WTC11 (cell line): ENCODE results near the gene FOXJ2. TPM values are rescaled to one million over a fixed set of nuclear protein-coding genes. Genes with fewer than 3 reads are reported as not detected.

Experiments
- ATAC-seq: fragments of 200-7000 bp; cut with Tn5 transposase; 2 replicates; pipeline ENCODE4 v1.10.0; 2021; ENCODE audit warnings: mild to moderate bottlenecking, moderate library complexity
- CTCF ChIA-PET: fragments of 300-600 bp; sonication (Branson Sonifier 250); formaldehyde crosslinking; loops from one replicate; lab custom pipeline; 2021; ENCODE audit warnings: antibody characterized with exemption; lab: Charles Lee
- POLR2A ChIA-PET: fragments of 350-600 bp; sonication (Branson Sonifier 250); formaldehyde crosslinking; loops from one replicate; lab custom pipeline; 2021; ENCODE audit warnings: antibody characterized with exemption; lab: Charles Lee
- DNase-seq: peaks from one replicate; pipeline ENCODE4 v3.0.0; 2021; ENCODE audit warnings: low spot score
- H3K27ac Mint-ChIP-seq: 2 replicates; pipeline ENCODE4 v1.8.0; 2021; ENCODE audit warnings: mixed read lengths
- H3K27me3 Mint-ChIP-seq: 2 replicates; pipeline ENCODE4 v1.8.0; 2021; ENCODE audit warnings: low read depth, mild to moderate bottlenecking, moderate library complexity, mixed read lengths
- H3K36me3 Mint-ChIP-seq: 2 replicates; pipeline ENCODE4 v1.8.0; 2021; ENCODE audit warnings: mixed read lengths
- H3K4me1 Mint-ChIP-seq: 2 replicates; pipeline ENCODE4 v1.8.0; 2022; ENCODE audit warnings: mixed read lengths
- H3K4me3 Mint-ChIP-seq: 2 replicates; pipeline ENCODE4 v1.8.0; 2021; ENCODE audit warnings: mild to moderate bottlenecking, moderate library complexity, mixed read lengths
- H3K9me3 Mint-ChIP-seq: 2 replicates; pipeline ENCODE4 v1.8.0; 2021; ENCODE audit warnings: mixed read lengths
- CBFB ChIP-seq: sonication (generic); formaldehyde crosslinking; IDR thresholded peaks from 2 replicates; pipeline ENCODE4 v1.8.1; 2022; ENCODE audit warnings: mild to moderate bottlenecking, low read depth, missing genetic modification reagents
- CREB1 ChIP-seq: sonication (generic); formaldehyde crosslinking; IDR thresholded peaks from 2 replicates; pipeline ENCODE4 v1.8.0; 2023; ENCODE audit warnings: mild to moderate bottlenecking, missing genetic modification reagents
- E2F1 ChIP-seq: sonication (generic); formaldehyde crosslinking; IDR thresholded peaks from 2 replicates; pipeline ENCODE4 v1.8.0; 2022; ENCODE audit warnings: mild to moderate bottlenecking, missing genetic modification reagents
- E2F4 ChIP-seq: sonication (generic); formaldehyde crosslinking; IDR thresholded peaks from 2 replicates; pipeline ENCODE4 v1.8.1; 2022; ENCODE audit warnings: low read depth, mild to moderate bottlenecking, moderate library complexity, missing genetic modification reagents, borderline replicate concordance
- ETV6 ChIP-seq: sonication (generic); formaldehyde crosslinking; IDR thresholded peaks from 2 replicates; pipeline ENCODE4 v1.8.1; 2022; ENCODE audit warnings: mild to moderate bottlenecking, missing genetic modification reagents
- FOXK1 ChIP-seq: sonication (generic); formaldehyde crosslinking; IDR thresholded peaks from 2 replicates; pipeline ENCODE4 v1.8.0; 2022; ENCODE audit warnings: mild to moderate bottlenecking, moderate library complexity, missing genetic modification reagents
- FOXP1 ChIP-seq: sonication (generic); formaldehyde crosslinking; IDR thresholded peaks from 2 replicates; pipeline ENCODE4 v1.8.0; 2022; ENCODE audit warnings: missing genetic modification reagents, mild to moderate bottlenecking, moderate library complexity, borderline replicate concordance
- FOXP4 ChIP-seq: sonication (generic); formaldehyde crosslinking; IDR thresholded peaks from 2 replicates; pipeline ENCODE4 v1.8.0; 2022; ENCODE audit warnings: mild to moderate bottlenecking, missing genetic modification reagents
- GABPB1 ChIP-seq: sonication (generic); formaldehyde crosslinking; IDR thresholded peaks from 2 replicates; pipeline ENCODE4 v1.8.1; 2023; ENCODE audit warnings: mild to moderate bottlenecking, missing genetic modification reagents
- NFYB ChIP-seq: sonication (generic); formaldehyde crosslinking; conservative IDR thresholded peaks from 2 replicates; pipeline ENCODE4 v1.8.0; 2022; ENCODE audit warnings: low read depth, missing genetic modification reagents
- OVOL2 ChIP-seq: fragments of 250-450 bp; sonication (Bioruptor Pico); IDR thresholded peaks from 2 replicates; pipeline ENCODE4 v1.9.0; 2021; ENCODE audit warnings: mild to moderate bottlenecking, borderline replicate concordance
- RELA ChIP-seq: sonication (generic); formaldehyde crosslinking; IDR thresholded peaks from 2 replicates; pipeline ENCODE4 v1.8.1; 2022; ENCODE audit warnings: missing genetic modification reagents, mild to moderate bottlenecking, borderline replicate concordance
- TEAD1 ChIP-seq: sonication (generic); formaldehyde crosslinking; IDR thresholded peaks from 2 replicates; pipeline ENCODE4 v1.8.0; 2022; ENCODE audit warnings: mild to moderate bottlenecking, missing genetic modification reagents
- TEAD4 ChIP-seq: sonication (generic); formaldehyde crosslinking; IDR thresholded peaks from 2 replicates; pipeline ENCODE4 v1.8.0; 2022; ENCODE audit warnings: mild to moderate bottlenecking, missing genetic modification reagents
- USF2 ChIP-seq: sonication (generic); formaldehyde crosslinking; IDR thresholded peaks from 2 replicates; pipeline ENCODE4 v1.8.1; 2023; ENCODE audit warnings: mild to moderate bottlenecking, missing genetic modification reagents, moderate library complexity
- ZBTB43 ChIP-seq: sonication (generic); formaldehyde crosslinking; IDR thresholded peaks from 2 replicates; pipeline ENCODE4 v1.8.1; 2023; ENCODE audit warnings: mild to moderate bottlenecking, missing genetic modification reagents
- ZNF425 ChIP-seq: fragments of 250-450 bp; sonication (Bioruptor Pico); conservative IDR thresholded peaks from 2 replicates; pipeline ENCODE4 v1.9.0; 2021; ENCODE audit warnings: mild to moderate bottlenecking
- total RNA-seq: library from RNA; stranded (reverse); gene quantifications from 3 replicates; pipeline ENCODE4 v1.2.3, GENCODE V29; 2021

FOXJ2 gene
- total RNA-seq, 1 experiment from 2014 or later, result 12.7 TPM

- peak overlapping the region; percentile 81 for H3K4me3 Mint-ChIP-seq
- H3K36me3 Mint-ChIP-seq, result no peaks in the 10 kb centered on the region
- POLR2A ChIA-PET, result interaction anchor here (1.2 kb wide), 1 partner anchor 12 kb away, joined by 3 read pairs; no protein-coding TSS in a partner anchor
- TF ChIP-seq RELA (CRISPR knock-in tag) (no peak), FOXK1 (CRISPR knock-in tag) (peak; percentile 70; the same call in 1 of the 2 replicates), GABPB1 (CRISPR knock-in tag) (peak; percentile 15; the same call in 1 of the 2 replicates), NFYB (CRISPR knock-in tag) (peak; percentile 87), ETV6 (CRISPR knock-in tag) (peak; percentile 69; the same call in 1 of the 2 replicates), FOXP4 (CRISPR knock-in tag) (peak; percentile 82; the same call in 1 of the 2 replicates), TEAD4 (CRISPR knock-in tag) (0 out of 2 replicates have a peak, but pooled peaks have one; percentile 27), TEAD1 (CRISPR knock-in tag) (no peak)
- TF ChIP-seq, all 79 proteins: peak for 6
- ATAC-seq (peak; percentile 96), DNase-seq (peak; percentile 96)
- CTCF ChIA-PET, result interaction anchor here (0.9 to 1.3 kb wide), 3 partner anchors 12 to 93 kb away, joined by 3 to 4 read pairs (median 4); no protein-coding TSS in a partner anchor
- Mint-ChIP-seq H3K9me3 (no peaks in the 10 kb centered on the region), H3K27me3 (no peaks in the 10 kb centered on the region), H3K27ac (peak overlapping the region; percentile 100), H3K4me1 (peaks cover 15% of the 10 kb centered on the region)
These were observed 6.1 kb upstream of the FOXJ2 start for GRCh38 chr12:8026291-8026900.

GRCh38 chr12:8027856-8028255 is 4.7 kb upstream of the FOXJ2 start:
- no peak for ATAC-seq
- Mint-ChIP-seq H3K27me3 (no peaks in the 10 kb centered on the region), H3K9me3 (no peaks in the 10 kb centered on the region), H3K36me3 (no peaks in the 10 kb centered on the region), H3K4me3 (peak overlapping the region; percentile 81), H3K4me1 (peaks cover 18% of the 10 kb centered on the region), H3K27ac (peak overlapping the region; percentile 96)
- TF ChIP-seq OVOL2 (CRISPR knock-in tag) (no peak), CBFB (CRISPR knock-in tag) (no peak), RELA (CRISPR knock-in tag) (no peak), E2F4 (no peak), FOXP1 (CRISPR knock-in tag) (no peak), TEAD4 (CRISPR knock-in tag) (no peak), ZNF425 (CRISPR knock-in tag) (no peak), E2F1 (no peak), ZBTB43 (CRISPR knock-in tag) (no peak), FOXP4 (CRISPR knock-in tag) (no peak), CREB1 (CRISPR knock-in tag) (no peak), USF2 (CRISPR knock-in tag) (no peak), FOXK1 (CRISPR knock-in tag) (no peak)
- DNase-seq, result no peak
- ChIA-PET POLR2A (interaction anchor here (0.6 kb wide), 1 partner anchor 91 kb away, joined by 3 read pairs; no protein-coding TSS in a partner anchor), CTCF (interaction anchor here (0.7 to 1.3 kb wide), 4 partner anchors 11 to 172 kb away, joined by 3 to 10 read pairs (median 4); no protein-coding TSS in a partner anchor)
